DND-41 (cell line): ENCODE measurements around the gene ME3.
A peak's percentile ranks its signal among the peaks of the same experiment; 100 is the strongest.
"Not testable (repeated sequence)": the region's sequence is repeated elsewhere in the genome, so short reads cannot be mapped to it uniquely, and the experiment has no call there.

Experiments
- ATAC-seq: fragments of 200-7000 bp; cut with Tn5 transposase; 3 replicates; pipeline ENCODE4 v1.9.1; 2021; ENCODE audit warnings: low read depth; ENCODE audit not compliant: insufficient read depth
- DNase-seq: peaks from one replicate; pipeline ENCODE4 v3.0.0-alpha.2; 2020
- H2AFZ ChIP-seq: 2 replicates; pipeline ENCODE4 v1.6.0; 2012; ENCODE audit warnings: low read depth, low read length
- H3K27ac ChIP-seq: 2 replicates; pipeline ENCODE4 v1.5.1; 2012; ENCODE audit warnings: low read length, inconsistent platforms
- H3K27me3 ChIP-seq: fragments of 200-600 bp; sonication (generic); 2 replicates; pipeline ENCODE4 v1.6.0; 2012; ENCODE audit warnings: low read length, mild to moderate bottlenecking, inconsistent platforms; ENCODE audit not compliant: insufficient read depth, poor library complexity
- H3K36me3 ChIP-seq: 2 replicates; pipeline ENCODE4 v1.5.1; 2012; ENCODE audit warnings: low read length, inconsistent platforms; ENCODE audit not compliant: insufficient read depth
- H3K4me1 ChIP-seq: 2 replicates; pipeline ENCODE4 v1.5.1; 2012; ENCODE audit warnings: mild to moderate bottlenecking, low read length; ENCODE audit not compliant: insufficient read depth
- H3K4me2 ChIP-seq: 2 replicates; pipeline ENCODE4 v1.6.0; 2012; ENCODE audit warnings: mild to moderate bottlenecking, moderate library complexity, low read length, inconsistent platforms; ENCODE audit not compliant: insufficient read depth
- H3K4me3 ChIP-seq, 2 experiments: fragments of 200-600 bp in 1 of 2; shearing (Covaris generic) in 1 of 2; 2 replicates each; pipeline ENCODE4 v1.5.1; 2012 to 2016; ENCODE audit warnings: inconsistent platforms in 2 of 2, low read length in 2 of 2, mild to moderate bottlenecking in 2 of 2, low read depth in 1 of 2, moderate library complexity in 1 of 2
- H3K79me2 ChIP-seq: 2 replicates; pipeline ENCODE4 v1.6.0; 2012; ENCODE audit warnings: low read length, inconsistent platforms; ENCODE audit not compliant: insufficient read depth
- H3K9ac ChIP-seq: 2 replicates; pipeline ENCODE4 v1.6.0; 2012; ENCODE audit warnings: low read depth, mild to moderate bottlenecking, inconsistent platforms, low read length, moderate library complexity
- H3K9me3 ChIP-seq: 2 replicates; pipeline ENCODE4 v1.5.1; 2012; ENCODE audit warnings: low read length, moderate library complexity, mild to moderate bottlenecking, inconsistent platforms; ENCODE audit not compliant: insufficient read depth, severe bottlenecking
- H4K20me1 ChIP-seq: 2 replicates; pipeline ENCODE4 v1.6.0; 2012; ENCODE audit warnings: low read length; ENCODE audit not compliant: insufficient read depth
- EZH2 ChIP-seq: IDR thresholded peaks from 3 replicates; pipeline ENCODE4 v1.6.1; 2012; ENCODE audit warnings: borderline replicate concordance, low read depth, mild to moderate bottlenecking, moderate library complexity, low read length, inconsistent platforms; ENCODE audit not compliant: severe bottlenecking
- TF ChIP-seq, protein P1 (sequence below): IDR thresholded peaks from 2 replicates; pipeline ENCODE4 v1.5.1; 2012; ENCODE audit warnings: borderline replicate concordance, low read length, moderate library complexity, mild to moderate bottlenecking; ENCODE audit not compliant: poor library complexity, severe bottlenecking; ENCODE audit errors: extremely low read depth

ME3 gene

GRCh38 chr11:86418917-86419316 is 253.5 kb downstream of the ME3 start:
- ATAC-seq = no peak; the same call in 2 of the 3 replicates
- H3K79me2 ChIP-seq = no peaks in the 10 kb centered on the region

GRCh38 chr11:86418513-86418912 is 253.9 kb downstream of the ME3 start:
- Histone ChIP-seq H3K27me3 (no peaks in the 10 kb centered on the region), H3K27ac (no peak overlapping the region), H3K4me3 (no peak overlapping the region), H3K4me1 (no peaks in the 10 kb centered on the region), H3K4me2 (no peak overlapping the region), H3K9ac (no peak overlapping the region), H3K36me3 (no peaks in the 10 kb centered on the region), H3K9me3 (no peaks in the 10 kb centered on the region), H3K79me2 (no peaks in the 10 kb centered on the region), H2AFZ (no peak overlapping the region), H4K20me1 (no peaks in the 10 kb centered on the region)
- ATAC-seq (no peak), DNase-seq (no peak)
- TF ChIP-seq, protein P1, sequence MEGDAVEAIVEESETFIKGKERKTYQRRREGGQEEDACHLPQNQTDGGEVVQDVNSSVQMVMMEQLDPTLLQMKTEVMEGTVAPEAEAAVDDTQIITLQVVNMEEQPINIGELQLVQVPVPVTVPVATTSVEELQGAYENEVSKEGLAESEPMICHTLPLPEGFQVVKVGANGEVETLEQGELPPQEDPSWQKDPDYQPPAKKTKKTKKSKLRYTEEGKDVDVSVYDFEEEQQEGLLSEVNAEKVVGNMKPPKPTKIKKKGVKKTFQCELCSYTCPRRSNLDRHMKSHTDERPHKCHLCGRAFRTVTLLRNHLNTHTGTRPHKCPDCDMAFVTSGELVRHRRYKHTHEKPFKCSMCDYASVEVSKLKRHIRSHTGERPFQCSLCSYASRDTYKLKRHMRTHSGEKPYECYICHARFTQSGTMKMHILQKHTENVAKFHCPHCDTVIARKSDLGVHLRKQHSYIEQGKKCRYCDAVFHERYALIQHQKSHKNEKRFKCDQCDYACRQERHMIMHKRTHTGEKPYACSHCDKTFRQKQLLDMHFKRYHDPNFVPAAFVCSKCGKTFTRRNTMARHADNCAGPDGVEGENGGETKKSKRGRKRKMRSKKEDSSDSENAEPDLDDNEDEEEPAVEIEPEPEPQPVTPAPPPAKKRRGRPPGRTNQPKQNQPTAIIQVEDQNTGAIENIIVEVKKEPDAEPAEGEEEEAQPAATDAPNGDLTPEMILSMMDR = no peak
- no peak for TF ChIP-seq EZH2

More at GRCh38 chr11:86418917-86419316, 253.5 kb downstream of the ME3 start:
- Histone ChIP-seq H3K9me3 (no peaks in the 10 kb centered on the region), H2AFZ (no peak overlapping the region), H3K36me3 (no peaks in the 10 kb centered on the region), H3K4me3 (no peak overlapping the region), H3K9ac (no peak overlapping the region), H3K27me3 (no peaks in the 10 kb centered on the region), H3K27ac (no peak overlapping the region), H3K4me2 (no peak overlapping the region), H4K20me1 (no peaks in the 10 kb centered on the region), H3K4me1 (no peaks in the 10 kb centered on the region)
- TF ChIP-seq, protein P1 = peak; percentile 33
- TF ChIP-seq EZH2 = no peak
- no peak for DNase-seq

DNA sequence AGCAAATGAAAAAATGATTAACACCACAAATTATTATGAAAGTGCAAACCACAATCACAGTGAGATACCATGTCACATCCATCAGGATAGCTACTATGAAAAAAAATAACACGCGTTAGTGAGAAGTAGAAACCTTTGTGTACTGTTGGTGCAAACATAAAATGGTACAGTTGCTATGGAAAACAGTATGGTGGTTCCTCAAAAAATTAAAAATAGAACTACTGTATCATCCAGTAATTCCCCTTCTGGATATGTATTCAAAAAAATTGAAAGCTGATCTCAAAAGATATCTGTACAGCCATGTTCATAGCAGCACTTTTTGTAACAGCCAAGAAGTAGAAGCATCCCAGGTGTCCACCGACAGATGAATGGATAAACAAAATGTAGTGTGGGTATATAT is 254.3 kb downstream of the ME3 start:
- Histone ChIP-seq H3K36me3 (no peaks in the 10 kb centered on the region), H3K79me2 (no peaks in the 10 kb centered on the region), H4K20me1 (no peaks in the 10 kb centered on the region), H3K4me1 (no peaks in the 10 kb centered on the region), H3K9ac (no peak overlapping the region), H2AFZ (no peak overlapping the region), H3K9me3 (no peaks in the 10 kb centered on the region), H3K27me3 (no peaks in the 10 kb centered on the region), H3K4me3 (no peak overlapping the region), H3K4me2 (no peak overlapping the region), H3K27ac (no peak overlapping the region)
- ATAC-seq = no peak
- TF ChIP-seq, protein P1 = no peak
- no peak for TF ChIP-seq EZH2
- DNase-seq = no peak

- H3K9me3 ChIP-seq, H3K27ac ChIP-seq, H3K4me1 ChIP-seq, ATAC-seq, H4K20me1 ChIP-seq, H3K79me2 ChIP-seq, H3K36me3 ChIP-seq, H3K27me3 ChIP-seq, DNase-seq, H3K4me3 ChIP-seq, H2AFZ ChIP-seq, H3K4me2 ChIP-seq, H3K9ac ChIP-seq: not testable (repeated sequence)
These were observed 255.5 kb downstream of the ME3 start for GRCh38 chr11:86416951-86417350.
